ENCODE measurements around the gene AUNIP.

AUNIP gene

DNA sequence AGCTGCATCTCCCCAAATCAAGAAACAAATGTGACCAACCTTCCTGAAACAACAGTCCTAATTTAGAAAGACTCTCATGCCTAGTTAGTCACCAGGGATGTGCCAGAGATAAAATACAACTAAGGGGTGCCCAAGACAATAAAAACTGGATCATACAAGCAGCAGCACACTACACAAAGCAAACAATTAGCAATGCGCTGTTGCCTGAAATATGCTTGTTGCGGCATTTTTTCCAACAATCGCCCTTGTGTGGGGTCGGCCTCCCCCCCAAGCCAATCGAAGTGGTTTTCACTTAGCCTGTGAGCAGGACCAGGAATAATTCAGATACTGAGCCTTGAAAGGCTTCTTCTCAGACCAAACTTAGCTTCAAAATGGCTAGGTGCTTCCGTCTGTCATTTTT lies 48.3 kb upstream of the AUNIP start:
- H3K9me2 ChIP-seq (replicated peaks; ENCODE audit: insufficient read depth, low read length) = no peaks in the 10 kb centered on the region
- H3K9ac ChIP-seq (ENCODE audit: low read length) = no peak overlapping the region
- H3K36me3 ChIP-seq (replicated peaks; ENCODE audit: insufficient read depth, low read length) = peaks cover 14% of the 10 kb centered on the region
- peaks cover 16% of the 10 kb centered on the region for H3K27me3 ChIP-seq (replicated peaks; ENCODE audit: insufficient read depth, low read length)
- peaks cover 11% of the 10 kb centered on the region; the same call in 1 of the 2 replicates for H3F3A ChIP-seq (ENCODE audit: insufficient read depth, low read length)
- peaks cover 17% of the 10 kb centered on the region for H3K4me1 ChIP-seq (ENCODE audit: low read length)
- no peak overlapping the region for H3K27ac ChIP-seq (ENCODE audit: low read length)
- no peaks in the 10 kb centered on the region for H3K9me3 ChIP-seq (replicated peaks; ENCODE audit: insufficient read depth, low read length)
- no peak overlapping the region for H3K4me2 ChIP-seq (ENCODE audit: low read depth, low read length)
- no peak for TF ChIP-seq EZH2phosphoT487 (IDR thresholded peaks at IDR 0.05; ENCODE audit: low read length)
- TF ChIP-seq, protein P1, sequence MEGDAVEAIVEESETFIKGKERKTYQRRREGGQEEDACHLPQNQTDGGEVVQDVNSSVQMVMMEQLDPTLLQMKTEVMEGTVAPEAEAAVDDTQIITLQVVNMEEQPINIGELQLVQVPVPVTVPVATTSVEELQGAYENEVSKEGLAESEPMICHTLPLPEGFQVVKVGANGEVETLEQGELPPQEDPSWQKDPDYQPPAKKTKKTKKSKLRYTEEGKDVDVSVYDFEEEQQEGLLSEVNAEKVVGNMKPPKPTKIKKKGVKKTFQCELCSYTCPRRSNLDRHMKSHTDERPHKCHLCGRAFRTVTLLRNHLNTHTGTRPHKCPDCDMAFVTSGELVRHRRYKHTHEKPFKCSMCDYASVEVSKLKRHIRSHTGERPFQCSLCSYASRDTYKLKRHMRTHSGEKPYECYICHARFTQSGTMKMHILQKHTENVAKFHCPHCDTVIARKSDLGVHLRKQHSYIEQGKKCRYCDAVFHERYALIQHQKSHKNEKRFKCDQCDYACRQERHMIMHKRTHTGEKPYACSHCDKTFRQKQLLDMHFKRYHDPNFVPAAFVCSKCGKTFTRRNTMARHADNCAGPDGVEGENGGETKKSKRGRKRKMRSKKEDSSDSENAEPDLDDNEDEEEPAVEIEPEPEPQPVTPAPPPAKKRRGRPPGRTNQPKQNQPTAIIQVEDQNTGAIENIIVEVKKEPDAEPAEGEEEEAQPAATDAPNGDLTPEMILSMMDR (IDR thresholded peaks at IDR 0.05; ENCODE audit: low read length) = no peak
- DNase-seq = no peak
- H3K79me2 ChIP-seq (ENCODE audit: low read length) = peaks cover 30% of the 10 kb centered on the region
- H3K4me3 ChIP-seq (ENCODE audit: low read length) = no peak overlapping the region
- no peak overlapping the region for H2AFZ ChIP-seq (ENCODE audit: low read length)
- H4K20me1 ChIP-seq (ENCODE audit: insufficient read depth, low read length) = no peaks in the 10 kb centered on the region

DNA sequence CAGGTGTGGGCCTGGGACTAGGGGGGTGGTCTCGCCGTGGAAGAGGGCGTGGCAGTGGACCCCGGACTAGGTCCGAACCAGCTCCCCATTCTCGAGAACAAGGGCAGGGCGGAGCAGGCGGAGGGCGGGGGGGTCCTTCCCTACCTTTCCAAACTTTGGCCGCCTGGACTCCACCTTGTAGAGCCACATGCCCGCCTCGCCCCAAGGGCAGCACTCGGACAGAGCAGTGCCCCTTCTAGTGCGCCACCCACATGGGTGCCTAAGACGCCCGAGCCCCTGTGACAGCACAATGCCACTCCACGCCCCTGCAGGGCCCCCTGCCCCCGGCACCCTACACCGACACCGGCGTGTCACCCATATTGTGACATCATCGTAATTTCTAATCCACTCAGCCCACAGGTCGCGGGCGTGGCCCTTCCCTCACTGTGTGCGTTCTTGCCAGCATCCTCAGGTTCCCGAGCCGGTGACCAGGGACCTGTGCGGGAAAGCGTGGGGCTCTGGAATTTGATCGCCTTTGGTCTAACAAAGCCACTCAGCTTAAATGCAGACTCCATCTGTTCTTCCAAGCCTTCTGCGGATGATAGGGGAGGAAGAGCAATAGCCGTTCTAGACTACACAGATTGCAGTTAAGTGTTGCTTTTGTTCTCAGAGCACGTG lies 47.5 kb upstream of the AUNIP start:
- H3K79me2 ChIP-seq (ENCODE audit: low read length) = peaks cover 37% of the 10 kb centered on the region
- no peak for DNase-seq
- peaks cover 17% of the 10 kb centered on the region; the same call in 1 of the 2 replicates for H3F3A ChIP-seq (ENCODE audit: insufficient read depth, low read length)
- no peaks in the 10 kb centered on the region for H3K9me2 ChIP-seq (replicated peaks; ENCODE audit: insufficient read depth, low read length)
- peak overlapping the region; percentile 69 for H3K4me3 ChIP-seq (ENCODE audit: low read length)
- H3K9ac ChIP-seq (ENCODE audit: low read length) = no peak overlapping the region
- H3K27ac ChIP-seq (ENCODE audit: low read length) = no peak overlapping the region
- H3K4me1 ChIP-seq (ENCODE audit: low read length) = peaks cover 17% of the 10 kb centered on the region
- H2AFZ ChIP-seq (ENCODE audit: low read length) = peak overlapping the region; percentile 71
- peaks cover 16% of the 10 kb centered on the region for H3K27me3 ChIP-seq (replicated peaks; ENCODE audit: insufficient read depth, low read length)
- H3K36me3 ChIP-seq (replicated peaks; ENCODE audit: insufficient read depth, low read length) = peaks cover 20% of the 10 kb centered on the region
- TF ChIP-seq, protein P1 (IDR thresholded peaks at IDR 0.05; ENCODE audit: low read length) = no peak
- TF ChIP-seq EZH2phosphoT487 (IDR thresholded peaks at IDR 0.05; ENCODE audit: low read length) (no peak), EZH2 (optimal IDR thresholded peaks at IDR 0.05; ENCODE audit: low read depth, low read length) (no peak)
- H3K9me3 ChIP-seq (replicated peaks; ENCODE audit: insufficient read depth, low read length) = no peaks in the 10 kb centered on the region
- H4K20me1 ChIP-seq (ENCODE audit: insufficient read depth, low read length) = no peaks in the 10 kb centered on the region
- peak overlapping the region; percentile 65 for H3K4me2 ChIP-seq (ENCODE audit: low read depth, low read length)

DNA sequence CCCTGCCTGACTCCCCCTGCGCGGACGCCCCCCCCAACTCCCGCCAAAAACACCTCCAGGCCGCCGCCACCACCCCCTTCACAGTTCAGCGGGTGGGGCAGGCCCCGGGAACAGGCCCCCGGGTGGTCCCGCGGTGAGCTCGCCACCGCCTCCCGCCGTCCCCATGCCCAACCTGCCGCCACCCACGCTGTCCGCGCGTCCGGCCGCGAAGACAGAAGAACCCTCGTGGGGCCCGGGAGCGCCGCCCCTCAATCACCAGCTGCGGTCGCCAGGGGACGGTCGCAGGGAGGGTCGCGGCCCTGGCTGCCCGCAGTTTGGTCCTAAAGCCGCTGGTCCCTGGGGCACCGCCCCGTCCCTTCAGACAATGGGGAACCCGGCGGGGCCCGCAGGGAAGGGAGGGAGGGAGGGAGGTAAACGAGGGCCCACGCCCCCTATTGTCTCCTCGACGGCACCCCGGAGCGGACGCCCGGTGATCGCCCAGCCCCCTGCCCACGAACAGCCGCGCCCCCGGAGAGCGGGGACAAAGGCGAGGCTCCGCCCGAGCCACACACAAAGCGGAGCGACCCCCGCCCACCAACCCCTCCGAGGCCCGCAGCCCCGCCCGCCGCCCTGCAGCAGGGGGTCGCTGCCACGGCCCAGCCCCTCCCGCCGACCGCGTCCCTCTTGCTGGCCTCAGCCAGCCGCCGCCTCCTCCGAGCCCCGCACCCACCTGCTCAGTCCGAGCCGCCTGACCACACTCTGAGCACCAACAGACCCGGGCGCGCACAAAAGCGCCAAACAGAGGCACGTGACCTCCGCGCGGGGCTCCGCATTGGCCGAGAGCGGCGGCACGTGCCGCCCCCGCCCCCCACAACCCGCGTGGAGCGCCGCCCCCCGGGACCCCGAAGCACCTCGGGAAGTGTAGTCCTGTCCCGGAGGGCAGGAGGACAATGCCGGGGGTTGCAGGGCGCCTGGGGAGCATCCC lies 46.7 kb upstream of the AUNIP start, which contains the start of gene STMN1:
Gene STMN1 (minus strand): TSS at position 740 of the 964 bp plus-strand sequence. CDS start 1,743 bp downstream, outside the sequence.
- no peak for TF ChIP-seq EZH2phosphoT487 (IDR thresholded peaks at IDR 0.05; ENCODE audit: low read length)
- TF ChIP-seq EZH2 (optimal IDR thresholded peaks at IDR 0.05; ENCODE audit: low read depth, low read length) = no peak
- TF ChIP-seq, protein P1 (IDR thresholded peaks at IDR 0.05; ENCODE audit: low read length) = no peak

More for the DNA sequence above, 46.7 kb upstream of the AUNIP start, which contains the start of gene STMN1:
- Histone ChIP-seq H2AFZ (ENCODE audit: low read length) (peak within 1 kb of the TSS; percentile 71), H3K9me3 (replicated peaks; ENCODE audit: insufficient read depth, low read length) (no peaks in the 10 kb centered on the region), H3K79me2 (ENCODE audit: low read length) (peaks cover 45% of the 10 kb centered on the region), H4K20me1 (ENCODE audit: insufficient read depth, low read length) (no peaks in the 10 kb centered on the region), H3K4me3 (ENCODE audit: low read length) (peak within 1 kb of the TSS; percentile 69), H3K27me3 (replicated peaks; ENCODE audit: insufficient read depth, low read length) (peaks cover 16% of the 10 kb centered on the region), H3K9ac (ENCODE audit: low read length) (peak within 1 kb of the TSS; percentile 91), H3F3A (ENCODE audit: insufficient read depth, low read length) (peaks cover 17% of the 10 kb centered on the region; the same call in 1 of the 2 replicates), H3K36me3 (replicated peaks; ENCODE audit: insufficient read depth, low read length) (peaks cover 26% of the 10 kb centered on the region), H3K4me1 (ENCODE audit: low read length) (peaks cover 17% of the 10 kb centered on the region), H3K4me2 (ENCODE audit: low read depth, low read length) (peak within 1 kb of the TSS; percentile 73), H3K27ac (ENCODE audit: low read length) (peak within 1 kb of the TSS; percentile 47; the same call in 1 of the 2 replicates), H3K9me2 (replicated peaks; ENCODE audit: insufficient read depth, low read length) (no peaks in the 10 kb centered on the region)
- peak; percentile 95 for DNase-seq
